HG02798 (cell line): Measurements from ENCODE around the gene RNF208.
"Not testable (repeated sequence)": the region's sequence is repeated elsewhere in the genome, so short reads cannot be mapped to it uniquely, and the experiment has no call there.

Experiments used
- ATAC-seq: cut with Tn5 transposase; IDR thresholded peaks from one replicate; pipeline ENCODE4 v1.9.1; 2021; ENCODE audit warnings: mild to moderate bottlenecking; ENCODE audit not compliant: unreplicated experiment, poor library complexity

The RNF208 gene

GRCh38 chr9:137240318-137240840 is 18.3 kb upstream of the RNF208 start:
- peak; percentile 15 for ATAC-seq

GRCh38 chr9:137239541-137240200 is 17.6 kb upstream of the RNF208 start:
- ATAC-seq: not testable (repeated sequence)

GRCh38 chr9:137237759-137238726 is 16.0 kb upstream of the RNF208 start:
- ATAC-seq: no peak

GRCh38 chr9:137236936-137237421 is 14.9 kb upstream of the RNF208 start:
- ATAC-seq: no peak

GRCh38 chr9:137236238-137236935 is 14.3 kb upstream of the RNF208 start:
- peak; percentile 20 for ATAC-seq

- ATAC-seq: no peak
Measured at GRCh38 chr9:137235424-137236237, 13.6 kb upstream of the RNF208 start.

- ATAC-seq: no peak
Measured at GRCh38 chr9:137234758-137235423, 12.9 kb upstream of the RNF208 start.

- no peak for ATAC-seq
Measured at GRCh38 chr9:137234055-137234697, 12.1 kb upstream of the RNF208 start.

- no peak for ATAC-seq
Measured at GRCh38 chr9:137233143-137233980, 11.3 kb upstream of the RNF208 start.

- no peak for ATAC-seq
Measured at GRCh38 chr9:137232510-137232909, 10.5 kb upstream of the RNF208 start.

GRCh38 chr9:137232101-137232500 is 10.1 kb upstream of the RNF208 start:
- no peak for ATAC-seq

GRCh38 chr9:137231372-137232039 is 9.5 kb upstream of the RNF208 start:
- no peak for ATAC-seq

- ATAC-seq: no peak
Measured at GRCh38 chr9:137230705-137231371, 8.8 kb upstream of the RNF208 start, which contains the start of gene SLC34A3. Gene SLC34A3 (plus strand): TSS chr9:137230901. CDS start chr9:137231703, 802 bp downstream.

- ATAC-seq: no peak
Measured at GRCh38 chr9:137229903-137230704, 8.1 kb upstream of the RNF208 start.

- no peak for ATAC-seq
Measured at GRCh38 chr9:137228968-137229896, 7.2 kb upstream of the RNF208 start.
